ENCODE measurements around the gene PLXND1. TPM values are rescaled to one million over a fixed set of nuclear protein-coding genes. Genes with fewer than 3 reads are reported as not detected.

The PLXND1 gene
- total RNA-seq, 4 donors from 2014 or later: 155 to 300 (median 197) TPM

GRCh38 chr3:129553719-129554118 lies 52.8 kb downstream of the PLXND1 start:
- Histone ChIP-seq H3K27ac (peak overlapping the region in 2 of 4 donors; percentile 90 to 95), H3K27me3 (no peaks in the 10 kb centered on the region), H3K4me1 (peaks cover 0 to 67% (median 48%) of the 10 kb centered on the region in 4 donors), H3K9me3 (no peaks in the 10 kb centered on the region), H3K36me3 (peaks cover 0 to 25% (median 0%) of the 10 kb centered on the region in 3 donors), H3K4me3 (no peak overlapping the region)
- 61 to 63% methylated on average over 15 of the region's 15 CpGs for WGBS, 2 donors
- TF ChIP-seq EP300 (IDR thresholded peaks at IDR 0.05): no peak
- TF ChIP-seq CTCF (IDR thresholded peaks at IDR 0.05): no peak
- TF ChIP-seq POLR2A (IDR thresholded peaks at IDR 0.05): no peak
- no peak for DNase-seq (ENCODE audit: low spot score in 2 of 2)

DNA sequence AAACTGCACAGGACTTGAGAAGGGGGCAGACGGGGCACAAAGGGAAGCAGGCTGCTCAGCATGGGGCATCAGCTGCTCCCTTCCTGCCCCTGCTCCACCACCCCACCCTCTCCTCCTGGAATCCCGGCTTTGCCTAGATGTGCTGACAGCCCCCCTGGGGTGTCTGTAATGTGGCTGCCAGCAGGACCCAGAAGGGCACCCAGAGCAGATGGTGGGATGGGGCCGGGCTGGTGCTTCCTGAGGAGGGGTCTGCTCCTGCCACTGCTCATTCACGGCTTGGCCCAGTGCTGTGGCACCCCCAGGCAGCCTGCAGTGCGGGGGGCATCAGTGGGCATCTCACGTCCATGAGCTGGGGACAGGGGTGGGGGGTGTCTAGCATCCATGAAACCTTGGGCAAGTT lies 53.3 kb downstream of the PLXND1 start:
- DNase-seq (ENCODE audit: low spot score in 2 of 2): no peak
- H3K27ac ChIP-seq: peak overlapping the region in 2 of 4 donors; percentile 90 to 95
- TF ChIP-seq EP300 (IDR thresholded peaks at IDR 0.05): no peak
- TF ChIP-seq POLR2A (IDR thresholded peaks at IDR 0.05): no peak
- no peak for TF ChIP-seq CTCF (IDR thresholded peaks at IDR 0.05)
- WGBS, 2 donors: 71 to 84% methylated on average over 4 to 6 of the region's 6 CpGs
- no peaks in the 10 kb centered on the region for H3K27me3 ChIP-seq
- H3K4me3 ChIP-seq: no peak overlapping the region
- peaks cover 0 to 61% (median 42%) of the 10 kb centered on the region in 4 donors for H3K4me1 ChIP-seq
- H3K9me3 ChIP-seq: no peaks in the 10 kb centered on the region
- peaks cover 0 to 20% (median 0%) of the 10 kb centered on the region in 3 donors for H3K36me3 ChIP-seq

DNA sequence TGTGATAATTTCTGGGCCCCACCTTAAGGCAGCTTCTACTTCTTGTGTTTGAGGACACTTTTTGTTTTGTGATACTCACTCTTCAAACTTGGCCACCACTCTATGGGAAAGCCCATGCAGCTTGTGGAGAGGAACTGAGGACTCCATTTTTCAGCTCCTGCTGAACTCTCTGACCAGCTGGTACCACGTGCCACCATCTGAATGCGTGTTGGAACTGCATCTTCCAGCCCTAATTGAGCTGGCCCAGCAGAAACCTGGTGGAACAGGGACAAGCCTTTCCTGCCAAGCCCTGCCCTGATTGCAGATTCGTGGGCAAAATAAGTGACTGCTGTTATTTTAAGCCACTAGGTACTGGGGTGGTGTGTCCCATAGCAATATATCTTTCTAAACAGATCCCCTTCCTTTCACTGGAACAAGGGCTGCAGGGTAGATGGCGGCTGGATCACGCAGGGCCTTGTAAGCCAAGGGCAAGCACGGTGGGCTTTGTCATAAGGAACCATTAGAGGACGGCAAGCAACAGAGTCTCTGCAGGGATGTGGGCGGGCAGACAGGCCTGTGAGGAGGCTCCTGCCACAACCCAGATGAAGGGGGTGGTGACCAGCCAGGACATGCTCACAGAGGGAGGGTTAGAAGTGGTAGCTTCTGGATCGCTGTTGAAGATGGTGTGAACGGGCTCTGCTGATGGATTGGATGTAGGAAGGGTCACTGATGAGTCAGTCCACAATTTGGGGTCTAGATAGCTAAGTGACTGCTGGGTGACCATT lies 54.0 kb downstream of the PLXND1 start:
- Histone ChIP-seq H3K27me3 (no peaks in the 10 kb centered on the region), H3K4me1 (peaks cover 0 to 54% (median 35%) of the 10 kb centered on the region in 4 donors), H3K9me3 (no peaks in the 10 kb centered on the region), H3K27ac (peak overlapping the region in 2 of 4 donors; percentile 90 to 95), H3K4me3 (no peak overlapping the region), H3K36me3 (peaks cover 0 to 16% (median 0%) of the 10 kb centered on the region in 3 donors)
- 65 to 69% methylated on average over 10 of the region's 10 CpGs for whole genome bisulfite sequencing, 2 donors
- no peak for TF ChIP-seq CTCF (IDR thresholded peaks at IDR 0.05)
- TF ChIP-seq POLR2A (IDR thresholded peaks at IDR 0.05): no peak
- no peak for TF ChIP-seq EP300 (IDR thresholded peaks at IDR 0.05)
- DNase-seq (ENCODE audit: low spot score in 2 of 2): no peak

DNA sequence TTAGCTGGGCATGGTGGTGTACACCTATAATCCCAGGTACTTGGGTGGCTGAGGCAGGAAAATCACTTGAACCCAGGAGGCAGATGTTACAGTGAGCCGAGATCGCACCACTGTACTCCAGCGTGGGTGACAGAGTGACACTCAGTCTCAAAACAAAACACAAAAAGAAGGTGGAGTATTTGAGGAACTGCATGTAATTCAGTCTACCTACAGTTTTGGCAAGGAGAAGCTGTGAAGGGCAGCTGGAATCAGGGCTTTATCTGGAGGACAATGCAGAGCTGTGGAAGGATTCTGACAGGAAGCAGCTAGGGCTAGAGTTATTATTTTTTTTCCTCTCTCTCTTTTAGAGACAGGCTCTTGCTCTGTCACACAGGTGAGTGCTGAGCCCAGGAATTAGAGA lies 56.7 kb downstream of the PLXND1 start:
- 80 to 98% methylated on average over 3 of the region's 3 CpGs for WGBS, 2 donors
- no peak for TF ChIP-seq CTCF (IDR thresholded peaks at IDR 0.05)
- TF ChIP-seq POLR2A (IDR thresholded peaks at IDR 0.05): no peak
- TF ChIP-seq EP300 (IDR thresholded peaks at IDR 0.05): no peak

DNA sequence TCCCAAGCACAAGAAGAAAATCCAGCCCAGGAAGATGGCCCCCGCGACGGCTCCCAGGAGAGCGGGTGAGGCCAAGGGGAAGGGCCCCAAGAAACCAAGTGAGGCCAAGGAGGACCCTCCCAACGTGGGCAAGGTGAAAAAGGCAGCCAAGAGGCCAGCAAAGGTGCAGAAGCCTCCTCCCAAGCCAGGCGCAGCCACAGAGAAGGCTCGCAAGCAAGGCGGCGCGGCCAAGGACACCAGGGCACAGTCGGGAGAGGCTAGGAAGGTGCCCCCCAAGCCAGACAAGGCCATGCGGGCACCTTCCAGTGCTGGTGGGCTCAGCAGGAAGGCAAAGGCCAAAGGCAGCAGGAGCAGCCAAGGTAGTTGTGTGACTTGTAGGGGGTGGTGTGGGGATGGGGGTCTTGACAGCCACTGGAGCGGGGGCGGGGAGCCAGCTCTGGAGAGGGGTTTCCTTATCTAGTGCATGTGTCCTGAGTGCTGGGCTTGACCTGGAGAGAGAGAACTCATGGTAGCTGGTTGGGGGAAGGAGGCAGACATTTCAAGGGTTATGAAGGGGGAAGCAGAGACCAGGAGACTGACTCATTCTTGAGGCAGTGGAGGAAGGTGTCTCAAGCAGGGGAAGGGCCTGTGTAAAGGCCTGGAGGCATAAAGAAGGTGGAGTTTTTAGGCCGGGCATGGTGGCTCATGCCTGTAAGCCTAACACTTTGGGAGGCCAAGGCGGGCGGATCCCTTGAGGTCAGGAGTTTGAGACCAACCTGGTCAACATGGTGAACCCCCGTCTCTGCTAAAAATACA lies 57.3 kb downstream of the PLXND1 start:
- no peaks in the 10 kb centered on the region for H3K27me3 ChIP-seq
- peaks cover 0 to 22% (median 5%) of the 10 kb centered on the region in 4 donors for H3K4me1 ChIP-seq
- H3K27ac ChIP-seq: no peak overlapping the region
- TF ChIP-seq POLR2A (IDR thresholded peaks at IDR 0.05): no peak
- TF ChIP-seq CTCF (IDR thresholded peaks at IDR 0.05): no peak
- TF ChIP-seq EP300 (IDR thresholded peaks at IDR 0.05): no peak
- DNase-seq (ENCODE audit: low spot score in 2 of 2): no peak
- no peak overlapping the region for H3K4me3 ChIP-seq
- no peaks in the 10 kb centered on the region for H3K36me3 ChIP-seq
- WGBS, 2 donors: 90 to 91% methylated on average over 18 of the region's 18 CpGs
- no peaks in the 10 kb centered on the region for H3K9me3 ChIP-seq

More for the DNA sequence above, 56.7 kb downstream of the PLXND1 start:
- H3K27me3 ChIP-seq: no peaks in the 10 kb centered on the region
- peaks cover 0 to 28% (median 11%) of the 10 kb centered on the region in 4 donors for H3K4me1 ChIP-seq
- H3K9me3 ChIP-seq: no peaks in the 10 kb centered on the region
- DNase-seq (ENCODE audit: low spot score in 2 of 2): no peak
- no peak overlapping the region for H3K27ac ChIP-seq
- H3K36me3 ChIP-seq: no peaks in the 10 kb centered on the region
- H3K4me3 ChIP-seq: no peak overlapping the region

All from tibial nerve (tissue), 4 donors.